Lower leg skin (tissue), 4 donors: ENCODE results near the gene NR1H4. TPM values are rescaled to one million over a fixed set of nuclear protein-coding genes. Genes with fewer than 3 reads are reported as not detected.

ENCODE experiments used
- DNase-seq, 2 donors: peaks; one replicate each; pipeline ENCODE4 v3.0.0-alpha.2; 2019; ENCODE audit warnings: low spot score in 2 of 2
- H3K4me3 ChIP-seq: fragments of 200-600 bp; sonication (generic); 2 replicates; pipeline ENCODE4 v1.5.1; 2017; ENCODE audit warnings: mild to moderate bottlenecking, low read depth; ENCODE audit not compliant: poor library complexity, severe bottlenecking
- CTCF ChIP-seq, 3 donors: fragments of 450-650 bp; IDR thresholded peaks; one replicate each; pipeline ENCODE4 v1.5.1; 2016; ENCODE audit warnings: antibody characterized with exemption in 3 of 3, mild to moderate bottlenecking in 3 of 3, moderate library complexity in 2 of 3
- POLR2A ChIP-seq, 2 donors: fragments of 450-650 bp; IDR thresholded peaks; one replicate each; pipeline ENCODE4 v1.6.1; 2016 to 2017; ENCODE audit warnings: antibody characterized with exemption in 2 of 2, mild to moderate bottlenecking in 1 of 2, moderate library complexity in 1 of 2
- WGBS, 2 donors: methylation state at CpG; one replicate each; pipeline ENCODE4 v1.1.5; 2018; 5-methylcytosine and 5-hydroxymethylcytosine counted together
- intact Hi-C: fragments of 100-400 bp; cut with DNase I; formaldehyde crosslinking; loops from one replicate; pipeline ENCODE4 v1.15.0; 2023; ENCODE audit warnings: low total_unique reads
- total RNA-seq, 4 donors: library from RNA; depleted of rRNA; stranded (reverse); fragments of >200 nt; gene quantifications; one replicate each; pipeline ENCODE4 v1.1.0, GENCODE V29; 2016

The NR1H4 gene
- total RNA-seq, 4 donors from 2014 or later: not detected

GRCh38 chr12:100572184-100572583, 98.5 kb downstream of the NR1H4 start:
- intact Hi-C loops: no loop called here
- no peak overlapping the region for H3K4me3 ChIP-seq
- whole genome bisulfite sequencing, 2 donors: 89 to 95% methylated on average over 3 of the region's 3 CpGs
- TF ChIP-seq CTCF (IDR thresholded peaks at IDR 0.05): no peak
- TF ChIP-seq POLR2A (IDR thresholded peaks at IDR 0.05): no peak
- DNase-seq: no peak

- intact Hi-C loops: no loop called here
- 3% methylated on average over 49 to 63 of the region's 70 CpGs for WGBS, 2 donors
- no peak for TF ChIP-seq CTCF (IDR thresholded peaks at IDR 0.05)
- TF ChIP-seq POLR2A (IDR thresholded peaks at IDR 0.05): no peak
- DNase-seq: peak; percentile 82 to 96
- peak within 1 kb of the TSS; percentile 41 for H3K4me3 ChIP-seq
These were observed 99.9 kb downstream of the NR1H4 start, which contains the start of gene GAS2L3 for GRCh38 chr12:100573292-100574186. GAS2L3 (plus strand) TSS chr12:100573684; CDS start chr12:100594905, 21,221 bp downstream.

GRCh38 chr12:100574187-100575074, 100.8 kb downstream of the NR1H4 start:
- DNase-seq: no peak

GRCh38 chr12:100576331-100577036, 102.8 kb downstream of the NR1H4 start:
- 54 to 65% methylated on average over 3 of the region's 3 CpGs for WGBS, 2 donors

More at GRCh38 chr12:100574187-100575074, 100.8 kb downstream of the NR1H4 start:
- TF ChIP-seq POLR2A (IDR thresholded peaks at IDR 0.05) (no peak), CTCF (IDR thresholded peaks at IDR 0.05) (no peak)
- peak overlapping the region; percentile 41 for H3K4me3 ChIP-seq
- intact Hi-C loops: no loop called here
- 9 to 10% methylated on average over 15 of the region's 15 CpGs for WGBS, 2 donors

More at GRCh38 chr12:100576331-100577036, 102.8 kb downstream of the NR1H4 start:
- no peak overlapping the region for H3K4me3 ChIP-seq
- no peak for DNase-seq
- TF ChIP-seq CTCF (IDR thresholded peaks at IDR 0.05): no peak
- no peak for TF ChIP-seq POLR2A (IDR thresholded peaks at IDR 0.05)
- intact Hi-C loops: no loop called here
